ENCODE results near the gene MUSK. TPM values are rescaled to one million over a fixed set of nuclear protein-coding genes. Genes with fewer than 3 reads are reported as not detected.

MUSK gene
- total RNA-seq, 3 donors from 2014 or later = 0.32 TPM; not detected in 2

GRCh38 chr9:110710420-110710819 lies 41.8 kb downstream of the MUSK start:
- Histone ChIP-seq H3K9me3 (no peaks in the 10 kb centered on the region), H3K27ac (no peak overlapping the region), H3K36me3 (no peaks in the 10 kb centered on the region), H3K27me3 (no peaks in the 10 kb centered on the region), H3K4me1 (no peaks in the 10 kb centered on the region), H3K4me3 (no peak overlapping the region)
- TF ChIP-seq POLR2AphosphoS5 (IDR thresholded peaks at IDR 0.05) = no peak
- no peak for TF ChIP-seq POLR2A (IDR thresholded peaks at IDR 0.05)
- no peak for TF ChIP-seq CTCF (IDR thresholded peaks at IDR 0.05)
- intact Hi-C loops (cut with DNase I; ENCODE audit: low total_unique reads) = no loop called here
- no peak for DNase-seq (ENCODE audit: low spot score in 2 of 2)

GRCh38 chr9:110712955-110713354 lies 44.4 kb downstream of the MUSK start:
- H3K36me3 ChIP-seq = no peaks in the 10 kb centered on the region
- H3K4me1 ChIP-seq = no peaks in the 10 kb centered on the region
- H3K9me3 ChIP-seq = no peaks in the 10 kb centered on the region
- H3K27me3 ChIP-seq = no peaks in the 10 kb centered on the region
- intact Hi-C loops (cut with DNase I; ENCODE audit: low total_unique reads) = no loop called here
- H3K4me3 ChIP-seq = no peak overlapping the region
- no peak for DNase-seq (ENCODE audit: low spot score in 2 of 2)
- H3K27ac ChIP-seq = no peak overlapping the region
- TF ChIP-seq POLR2AphosphoS5 (IDR thresholded peaks at IDR 0.05) (no peak), POLR2A (IDR thresholded peaks at IDR 0.05) (no peak), CTCF (IDR thresholded peaks at IDR 0.05) (no peak)

- intact Hi-C loops (cut with DNase I; ENCODE audit: low total_unique reads) = no loop called here
- Histone ChIP-seq H3K36me3 (no peaks in the 10 kb centered on the region), H3K27me3 (no peaks in the 10 kb centered on the region), H3K4me3 (no peak overlapping the region), H3K27ac (no peak overlapping the region), H3K9me3 (no peaks in the 10 kb centered on the region), H3K4me1 (no peaks in the 10 kb centered on the region)
- no peak for TF ChIP-seq CTCF (IDR thresholded peaks at IDR 0.05)
- TF ChIP-seq POLR2AphosphoS5 (IDR thresholded peaks at IDR 0.05) = no peak
- no peak for TF ChIP-seq POLR2A (IDR thresholded peaks at IDR 0.05)
- DNase-seq (ENCODE audit: low spot score in 2 of 2) = no peak
These were observed 45.7 kb downstream of the MUSK start for GRCh38 chr9:110714314-110714713.

- Histone ChIP-seq H3K4me1 (no peaks in the 10 kb centered on the region), H3K9me3 (no peaks in the 10 kb centered on the region), H3K27me3 (no peaks in the 10 kb centered on the region), H3K36me3 (no peaks in the 10 kb centered on the region), H3K4me3 (no peak overlapping the region), H3K27ac (no peak overlapping the region)
- TF ChIP-seq CTCF (IDR thresholded peaks at IDR 0.05) (no peak), POLR2A (IDR thresholded peaks at IDR 0.05) (no peak), POLR2AphosphoS5 (IDR thresholded peaks at IDR 0.05) (no peak)
- intact Hi-C loops (cut with DNase I; ENCODE audit: low total_unique reads) = no loop called here
- no peak for DNase-seq (ENCODE audit: low spot score in 2 of 2)
These were observed 59.5 kb downstream of the MUSK start for GRCh38 chr9:110728058-110728457.

GRCh38 chr9:110729641-110730040 lies 61.0 kb downstream of the MUSK start:
- intact Hi-C loops (cut with DNase I; ENCODE audit: low total_unique reads) = no loop called here
- Histone ChIP-seq H3K36me3 (no peaks in the 10 kb centered on the region), H3K27me3 (no peaks in the 10 kb centered on the region), H3K9me3 (no peaks in the 10 kb centered on the region), H3K4me3 (no peak overlapping the region), H3K4me1 (no peaks in the 10 kb centered on the region), H3K27ac (no peak overlapping the region)
- no peak for TF ChIP-seq CTCF (IDR thresholded peaks at IDR 0.05)
- TF ChIP-seq POLR2AphosphoS5 (IDR thresholded peaks at IDR 0.05) = no peak
- no peak for TF ChIP-seq POLR2A (IDR thresholded peaks at IDR 0.05)
- DNase-seq (ENCODE audit: low spot score in 2 of 2) = no peak
